ENCODE measurements around the gene ALOX12.
"Not testable (repeated sequence)": the region's sequence is repeated elsewhere in the genome, so short reads cannot be mapped to it uniquely, and the experiment has no call there.

DNA sequence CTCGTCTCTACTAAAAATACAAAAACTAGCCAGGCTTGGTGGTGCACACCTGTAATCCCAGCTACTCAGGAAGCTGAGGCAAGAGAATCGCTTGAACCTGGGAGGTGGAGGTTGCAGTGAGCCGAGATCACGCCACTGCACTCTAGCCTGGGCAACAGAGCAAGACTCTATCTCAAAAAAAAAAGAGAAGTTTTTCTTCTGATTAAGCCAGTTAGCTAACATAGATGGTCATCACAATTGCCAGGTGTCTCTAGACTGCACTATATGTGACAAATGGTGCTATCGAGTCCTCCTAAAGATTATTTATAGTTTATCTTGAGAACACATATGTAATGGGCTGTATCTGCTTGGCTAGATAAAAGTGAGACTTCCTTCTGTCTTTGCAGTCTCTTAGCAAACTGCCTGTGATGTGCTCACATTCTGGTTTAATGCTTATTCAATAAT lies 2.2 kb upstream of the ALOX12 start:
- TF ChIP-seq POLR2A (IDR thresholded peaks at IDR 0.05); CTCF (IDR thresholded peaks at IDR 0.05 in 4 of 5, conservative IDR thresholded peaks at IDR 0.05 in 1 of 5): not testable (repeated sequence)

Measured in gastrocnemius medialis (tissue), 4 donors.